Cardiac muscle cell (in vitro differentiated cells and primary cell): ENCODE measurements around the gene DAPK1. TPM values are rescaled to one million over a fixed set of nuclear protein-coding genes. Genes with fewer than 3 reads are reported as not detected.

Source experiments
- DNase-seq, 2 donors: peaks; one replicate each; pipeline versions ENCODE4 v3.0.0 to v3.0.0-alpha.2; 2010 to 2017; ENCODE audit warnings: low read depth in 1 of 2, low spot score in 1 of 2
- H3K27ac ChIP-seq: fragments of 200-600 bp; sonication (generic); 2 replicates; pipeline ENCODE4 v1.5.1; 2016
- H3K27me3 ChIP-seq: fragments of 200-600 bp; sonication (generic); 2 replicates; pipeline ENCODE4 v1.6.0; 2016; ENCODE audit warnings: control low read depth
- H3K36me3 ChIP-seq: fragments of 200-600 bp; sonication (generic); 2 replicates; pipeline ENCODE4 v1.5.1; 2016; ENCODE audit warnings: control low read depth
- H3K4me1 ChIP-seq: fragments of 200-600 bp; sonication (generic); 2 replicates; pipeline ENCODE4 v1.8.1; 2017; ENCODE audit warnings: low read depth, mild to moderate bottlenecking, mixed run types
- H3K4me3 ChIP-seq: fragments of 200-600 bp; sonication (generic); 2 replicates; pipeline ENCODE4 v1.5.1; 2016; ENCODE audit warnings: mild to moderate bottlenecking
- H3K9me3 ChIP-seq: fragments of 200-600 bp; sonication (generic); 2 replicates; pipeline ENCODE4 v1.5.1; 2017; ENCODE audit warnings: low read depth, mild to moderate bottlenecking, control low read depth
- CTCF ChIP-seq: IDR thresholded peaks from 2 replicates; pipeline ENCODE4 v1.5.1; 2012; ENCODE audit warnings: low read depth, mild to moderate bottlenecking, low read length
- polyA plus RNA-seq: library from polyadenylated mRNA; unstranded; fragments of >200 nt; fragmentation: Nextera tagmentation; extraction: Ambion mirVana; gene quantifications from 2 replicates; pipeline ENCODE4 v1.2.1, GENCODE V29; 2016
- total RNA-seq: library from RNA; depleted of rRNA; stranded (reverse); fragments of >200 nt; gene quantifications from 2 replicates; pipeline ENCODE4 v1.2.3, GENCODE V29; 2016

The DAPK1 gene
- 24.6 and 39.6 TPM in 2 replicates for total RNA-seq
- polyA plus RNA-seq, result 21.0 and 25.2 TPM in 2 replicates

- H3K9me3 ChIP-seq, result no peaks in the 10 kb centered on the region
- peak within 1 kb of the TSS; percentile 84 for H3K27ac ChIP-seq
- no peaks in the 10 kb centered on the region for H3K36me3 ChIP-seq
- no peaks in the 10 kb centered on the region for H3K4me1 ChIP-seq
- no peak for TF ChIP-seq CTCF
- H3K27me3 ChIP-seq, result no peaks in the 10 kb centered on the region
- peak within 1 kb of the TSS; percentile 78 for H3K4me3 ChIP-seq
- DNase-seq, result peak; percentile 66 to 91
Observed at GRCh38 chr9:87497604-87498045, at the start of gene DAPK1. Gene DAPK1, plus strand, starts transcription at chr9:87497867. Its CDS starts 1,211 bp downstream, at chr9:87499078.

GRCh38 chr9:87451149-87451548, 46.5 kb upstream of the DAPK1 start:
- Histone ChIP-seq H3K27ac (no peak overlapping the region), H3K9me3 (no peaks in the 10 kb centered on the region), H3K36me3 (no peaks in the 10 kb centered on the region), H3K27me3 (no peaks in the 10 kb centered on the region), H3K4me3 (no peak overlapping the region), H3K4me1 (no peaks in the 10 kb centered on the region)
- no peak for TF ChIP-seq CTCF
- no peak for DNase-seq

GRCh38 chr9:87455407-87455806, 42.3 kb upstream of the DAPK1 start:
- H3K27me3 ChIP-seq, result no peaks in the 10 kb centered on the region
- no peak for TF ChIP-seq CTCF
- no peaks in the 10 kb centered on the region for H3K4me1 ChIP-seq
- H3K27ac ChIP-seq, result no peak overlapping the region
- no peaks in the 10 kb centered on the region for H3K36me3 ChIP-seq
- no peak overlapping the region for H3K4me3 ChIP-seq
- H3K9me3 ChIP-seq, result no peaks in the 10 kb centered on the region
- no peak for DNase-seq

- no peaks in the 10 kb centered on the region for H3K36me3 ChIP-seq
- no peaks in the 10 kb centered on the region for H3K27me3 ChIP-seq
- H3K4me3 ChIP-seq, result no peak overlapping the region
- no peaks in the 10 kb centered on the region for H3K4me1 ChIP-seq
- TF ChIP-seq CTCF, result no peak
- H3K27ac ChIP-seq, result no peak overlapping the region
- no peaks in the 10 kb centered on the region for H3K9me3 ChIP-seq
- DNase-seq, result no peak
Observed at GRCh38 chr9:87461256-87461655, 36.4 kb upstream of the DAPK1 start.

GRCh38 chr9:87464110-87464991, 33.3 kb upstream of the DAPK1 start:
- no peaks in the 10 kb centered on the region for H3K4me1 ChIP-seq
- no peaks in the 10 kb centered on the region for H3K36me3 ChIP-seq
- no peak for TF ChIP-seq CTCF
- no peak overlapping the region for H3K4me3 ChIP-seq
- H3K27ac ChIP-seq, result no peak overlapping the region
- DNase-seq, result peak in 1 of 2 donors; percentile 68
- H3K27me3 ChIP-seq, result no peaks in the 10 kb centered on the region
- H3K9me3 ChIP-seq, result no peaks in the 10 kb centered on the region
